ENCODE data around the gene RPS6KL1.
"Not testable (repeated sequence)": the region's sequence is repeated elsewhere in the genome, so short reads cannot be mapped to it uniquely, and the experiment has no call there.

The RPS6KL1 gene

GRCh38 chr14:74935360-74935680, 12.3 kb upstream of the RPS6KL1 start:
- DNase-seq, result no peak

GRCh38 chr14:74934476-74935359, 11.7 kb upstream of the RPS6KL1 start:
- peak; percentile 63 for DNase-seq

- no peak for DNase-seq
These were observed 11.0 kb upstream of the RPS6KL1 start for GRCh38 chr14:74934041-74934440.

GRCh38 chr14:74932936-74933335, 9.9 kb upstream of the RPS6KL1 start:
- DNase-seq, result not testable (repeated sequence)

- DNase-seq, result no peak
These were observed 9.4 kb upstream of the RPS6KL1 start for GRCh38 chr14:74932401-74932901.

- DNase-seq, result not testable (repeated sequence)
These were observed 8.7 kb upstream of the RPS6KL1 start for GRCh38 chr14:74931744-74932143.

GRCh38 chr14:74929242-74929641, 6.2 kb upstream of the RPS6KL1 start:
- no peak for DNase-seq

GRCh38 chr14:74927225-74927624, 4.2 kb upstream of the RPS6KL1 start:
- DNase-seq, result no peak

- no peak for DNase-seq
These were observed 1.0 kb upstream of the RPS6KL1 start for GRCh38 chr14:74924061-74924460.

GRCh38 chr14:74921987-74922751, 891 bp downstream of the RPS6KL1 start:
- DNase-seq, result no peak

GRCh38 chr14:74921053-74921620, 1.9 kb downstream of the RPS6KL1 start:
- DNase-seq, result no peak

GRCh38 chr14:74920281-74920680, 2.8 kb downstream of the RPS6KL1 start:
- no peak for DNase-seq

GRCh38 chr14:74919421-74920165, 3.5 kb downstream of the RPS6KL1 start:
- DNase-seq, result no peak

GRCh38 chr14:74918380-74918779, 4.7 kb downstream of the RPS6KL1 start:
- no peak for DNase-seq

- DNase-seq, result no peak
These were observed 5.4 kb downstream of the RPS6KL1 start for GRCh38 chr14:74917646-74918081.

GRCh38 chr14:74917178-74917543, 5.9 kb downstream of the RPS6KL1 start:
- no peak for DNase-seq

GRCh38 chr14:74915826-74916225, 7.2 kb downstream of the RPS6KL1 start:
- DNase-seq, result no peak

- DNase-seq, result no peak
These were observed 7.6 kb downstream of the RPS6KL1 start for GRCh38 chr14:74915426-74915825.

- DNase-seq, result no peak
These were observed 9.0 kb downstream of the RPS6KL1 start for GRCh38 chr14:74913986-74914573.

GRCh38 chr14:74913393-74913910, 9.6 kb downstream of the RPS6KL1 start:
- no peak for DNase-seq

GRCh38 chr14:74912801-74913200, 10.3 kb downstream of the RPS6KL1 start:
- no peak for DNase-seq

GRCh38 chr14:74912111-74912510, 10.9 kb downstream of the RPS6KL1 start:
- no peak for DNase-seq

All from retina (tissue), 1 donor.